Right ventricle myocardium superior (tissue), 1 donor: ENCODE results near the gene ZFYVE9. TPM values are rescaled to one million over a fixed set of nuclear protein-coding genes. Genes with fewer than 3 reads are reported as not detected.
"Not testable (repeated sequence)": the region's sequence is repeated elsewhere in the genome, so short reads cannot be mapped to it uniquely, and the experiment has no call there.

Source experiments
- ATAC-seq: fragments of 200-7000 bp; cut with Tn5 transposase; one replicate; pipeline ENCODE4 v1.9.1; 2020; ENCODE audit warnings: mild to moderate bottlenecking; ENCODE audit not compliant: poor library complexity
- DNase-seq: peaks from one replicate; pipeline ENCODE4 v3.0.0-alpha.2; 2020
- intact Hi-C: fragments of 100-400 bp; cut with DNase I; formaldehyde crosslinking; loops from one replicate; pipeline ENCODE4 v1.11.2; 2022
- total RNA-seq: library from RNA; stranded (reverse); fragmentation: NEBNext Ultra II Directional; extraction: Animal tissue kit (Norgen Biotek cat#: 25700); gene quantifications from one replicate; pipeline ENCODE4 v1.2.1, GENCODE V29; 2021
- donor health status: DM: no; HTN: yes; CAD: no; lungs with severe emphysema.

The ZFYVE9 gene
- total RNA-seq, 1 donor from 2014 or later = 18.4 TPM

DNA sequence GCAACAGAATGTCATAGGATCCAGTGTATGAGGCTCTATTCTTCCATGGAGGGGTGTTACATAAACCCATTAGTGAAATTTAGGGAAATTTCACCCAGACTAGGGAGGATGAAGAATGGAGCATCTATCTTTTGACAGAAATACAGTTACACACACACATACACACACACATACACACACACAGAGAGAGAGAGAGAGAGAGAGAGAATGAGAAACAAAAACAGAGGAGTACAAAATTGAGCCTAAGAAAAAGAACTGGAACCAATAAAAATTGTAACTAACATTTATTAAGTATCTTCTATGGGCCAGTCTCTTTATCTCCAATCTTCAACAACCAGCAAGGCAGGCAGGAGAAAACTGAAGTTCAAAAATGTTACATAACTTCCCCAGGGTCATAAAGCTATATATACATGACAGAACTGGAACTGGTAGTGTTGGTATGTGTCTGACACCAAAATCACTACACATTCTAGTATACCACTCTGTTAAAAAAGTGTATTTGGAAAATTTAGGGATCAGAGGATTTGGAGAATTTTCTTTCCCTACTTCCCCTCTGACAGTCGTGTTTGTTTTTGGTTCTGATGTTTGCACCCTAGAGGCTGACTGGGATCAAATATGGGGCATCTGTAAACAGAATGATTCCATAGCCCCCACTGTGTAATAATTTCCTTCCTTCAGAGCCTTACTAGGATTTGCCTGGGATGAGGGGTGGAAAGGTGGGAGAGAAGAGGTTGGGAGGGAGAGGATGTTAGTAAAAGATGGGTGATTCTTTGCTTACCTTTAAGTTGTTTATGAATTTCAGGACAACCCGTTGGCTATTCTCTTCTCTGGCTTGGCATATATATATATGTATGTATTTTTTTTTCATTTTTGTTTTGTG lies 1.0 kb upstream of the ZFYVE9 start:
- ATAC-seq (no peak), DNase-seq (no peak)
- intact Hi-C loops = no loop called here

GRCh38 chr1:52142220-52143183 lies 613 bp downstream of the ZFYVE9 start:
- intact Hi-C loops = loop anchor here (2.0 kb wide), 1 partner anchor 154 kb away; no protein-coding TSS in a partner anchor
- ATAC-seq = peak; percentile 73

DNA sequence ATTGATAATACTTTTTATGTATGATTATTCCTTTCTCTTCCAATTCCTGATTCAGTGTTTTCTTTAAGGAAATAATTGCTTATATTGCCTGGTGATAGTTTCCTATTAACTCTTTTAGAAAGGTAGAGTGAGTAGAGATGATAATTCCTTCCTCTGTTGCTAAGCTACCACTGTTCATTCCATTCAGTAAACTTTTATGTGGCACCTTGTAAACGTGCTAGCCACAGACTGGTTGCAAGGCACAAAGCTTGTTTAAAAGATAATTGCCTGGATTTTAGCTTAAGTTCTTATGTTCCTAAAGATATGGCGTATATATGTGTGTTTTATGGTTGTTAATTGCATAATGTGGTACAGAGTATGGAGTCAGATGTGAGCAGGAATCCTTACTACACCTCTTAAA lies 3.2 kb downstream of the ZFYVE9 start:
- DNase-seq (no peak), ATAC-seq (no peak)
- intact Hi-C loops = no loop called here

More at GRCh38 chr1:52142220-52143183, 613 bp downstream of the ZFYVE9 start:
- DNase-seq = peak; percentile 58

DNA sequence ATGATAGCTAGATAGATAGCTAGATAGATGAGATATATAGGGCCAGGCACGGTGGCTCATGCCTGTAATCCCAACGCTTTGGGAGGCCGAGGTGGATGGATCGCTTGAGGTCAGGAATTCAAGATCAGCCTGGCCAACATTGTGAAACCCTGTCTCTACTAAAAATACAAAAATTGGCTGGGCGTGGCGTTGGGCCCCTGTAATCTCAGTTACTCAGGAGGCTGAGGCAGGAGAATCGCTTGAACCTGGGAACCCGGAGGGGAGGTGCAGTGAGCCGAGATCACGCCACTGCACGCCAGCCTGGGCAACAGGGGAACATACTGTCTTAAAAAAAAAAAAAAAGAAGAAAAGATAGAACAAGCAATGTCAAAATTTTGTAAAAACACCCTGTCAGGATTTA lies 8.6 kb downstream of the ZFYVE9 start:
- intact Hi-C loops, DNase-seq, ATAC-seq: not testable (repeated sequence)

DNA sequence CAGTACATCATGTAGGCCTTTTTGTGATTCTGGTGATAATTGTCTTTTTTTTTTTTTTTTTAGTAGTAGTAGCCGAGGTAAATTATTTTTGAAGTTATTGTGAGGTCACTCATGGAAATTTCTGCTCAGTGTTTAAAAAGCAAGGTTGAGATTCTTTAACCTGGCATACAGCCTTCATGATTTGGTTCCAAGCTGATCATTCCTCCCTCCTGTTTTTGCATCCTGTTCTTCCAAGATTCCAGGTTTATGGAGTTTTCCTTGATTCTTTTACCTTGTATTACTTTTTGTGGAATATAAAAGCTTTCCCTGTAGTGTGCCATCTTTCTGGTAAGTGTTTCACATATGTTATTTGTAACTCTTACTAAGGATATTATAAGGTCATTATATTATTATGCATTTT lies 9.1 kb downstream of the ZFYVE9 start:
- no peak for DNase-seq
- intact Hi-C loops = no loop called here
- no peak for ATAC-seq

- intact Hi-C loops = no loop called here
- no peak for ATAC-seq
- DNase-seq = no peak
Observed at GRCh38 chr1:52152572-52152971, 10.7 kb downstream of the ZFYVE9 start.

DNA sequence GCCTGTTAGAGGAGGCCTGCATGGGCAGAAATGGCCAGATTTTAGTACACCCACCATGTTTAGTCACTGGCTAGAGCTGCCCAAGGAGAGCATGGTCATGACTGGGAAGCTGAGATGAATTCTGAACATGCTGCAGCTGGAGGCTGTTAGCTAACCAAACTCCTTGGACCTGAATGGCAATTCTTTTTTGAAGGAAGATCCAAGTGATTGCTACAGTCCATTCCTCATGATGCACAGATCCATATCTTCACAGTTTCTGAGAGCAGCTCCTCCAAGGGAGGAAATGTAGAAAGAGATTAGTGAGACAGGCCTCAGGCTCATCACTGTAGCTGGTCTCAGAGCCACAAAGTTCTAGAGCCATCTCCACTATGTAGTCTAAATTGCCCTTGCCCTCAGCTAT lies 11.1 kb downstream of the ZFYVE9 start:
- ATAC-seq = no peak
- intact Hi-C loops = no loop called here

DNA sequence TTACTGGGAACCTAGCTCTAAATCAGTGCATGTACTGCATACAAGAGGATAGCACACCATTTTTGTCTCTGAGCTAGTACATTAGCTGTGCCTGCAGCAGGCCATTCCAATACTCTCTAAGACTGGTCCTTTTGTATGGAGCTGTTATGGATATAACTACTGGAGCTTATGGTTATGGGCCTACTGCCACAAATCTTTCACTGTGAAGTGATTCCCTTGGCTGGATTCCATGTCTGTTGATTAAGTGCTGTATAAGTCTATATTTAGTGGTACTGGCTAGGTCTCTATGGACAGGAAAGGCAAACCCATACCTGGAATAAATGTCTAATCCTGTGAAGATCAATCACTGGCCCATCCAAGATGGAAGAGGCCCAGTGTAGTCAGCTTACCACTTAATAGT lies 12.0 kb downstream of the ZFYVE9 start:
- intact Hi-C loops = no loop called here
- ATAC-seq (peak; percentile 86), DNase-seq (no peak)

More for the DNA sequence above, 11.1 kb downstream of the ZFYVE9 start:
- DNase-seq = no peak

DNA sequence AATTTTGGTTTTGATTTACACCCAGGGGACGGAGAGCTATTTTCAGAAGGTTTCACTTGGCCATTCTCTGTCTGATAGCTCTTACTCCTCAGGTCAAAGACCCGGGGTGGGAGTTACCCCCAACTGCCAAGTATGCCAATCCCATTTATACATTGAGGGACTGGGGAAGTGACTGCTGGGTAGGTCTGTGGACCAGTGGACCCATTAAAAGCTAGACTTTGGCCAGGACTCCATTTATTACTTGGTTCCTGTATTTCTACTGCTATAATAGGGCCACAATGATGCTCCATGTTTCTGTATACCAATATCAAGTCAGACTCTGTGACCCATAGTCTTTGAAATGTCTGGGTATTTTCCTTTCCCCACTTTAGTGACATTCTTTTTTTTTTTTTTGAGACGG lies 14.6 kb downstream of the ZFYVE9 start:
- no peak for DNase-seq
- ATAC-seq = no peak
- intact Hi-C loops = no loop called here

- intact Hi-C loops = no loop called here
- no peak for DNase-seq
- no peak for ATAC-seq
Observed at GRCh38 chr1:52157582-52157981, 15.7 kb downstream of the ZFYVE9 start.

DNA sequence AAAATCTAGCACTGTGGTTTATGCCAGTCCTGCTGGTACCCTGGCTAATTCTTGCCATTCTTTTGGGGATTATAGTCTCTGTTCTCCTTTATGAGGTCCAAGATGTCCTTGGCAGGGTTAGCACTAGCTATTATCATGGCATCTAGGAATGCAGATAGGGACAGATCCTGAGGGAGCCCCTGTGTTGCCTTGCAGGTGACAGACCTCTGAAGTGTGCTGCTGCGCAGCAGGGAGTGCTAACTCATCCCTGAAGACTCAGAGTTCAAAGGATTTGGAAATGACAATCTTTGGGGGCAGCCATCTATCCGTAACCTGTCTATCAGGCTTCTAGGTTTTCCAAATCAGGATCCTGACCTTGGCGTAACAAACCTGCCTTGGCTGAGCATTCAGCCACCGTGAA lies 16.3 kb downstream of the ZFYVE9 start:
- DNase-seq (no peak), ATAC-seq (no peak)
- intact Hi-C loops = no loop called here

DNA sequence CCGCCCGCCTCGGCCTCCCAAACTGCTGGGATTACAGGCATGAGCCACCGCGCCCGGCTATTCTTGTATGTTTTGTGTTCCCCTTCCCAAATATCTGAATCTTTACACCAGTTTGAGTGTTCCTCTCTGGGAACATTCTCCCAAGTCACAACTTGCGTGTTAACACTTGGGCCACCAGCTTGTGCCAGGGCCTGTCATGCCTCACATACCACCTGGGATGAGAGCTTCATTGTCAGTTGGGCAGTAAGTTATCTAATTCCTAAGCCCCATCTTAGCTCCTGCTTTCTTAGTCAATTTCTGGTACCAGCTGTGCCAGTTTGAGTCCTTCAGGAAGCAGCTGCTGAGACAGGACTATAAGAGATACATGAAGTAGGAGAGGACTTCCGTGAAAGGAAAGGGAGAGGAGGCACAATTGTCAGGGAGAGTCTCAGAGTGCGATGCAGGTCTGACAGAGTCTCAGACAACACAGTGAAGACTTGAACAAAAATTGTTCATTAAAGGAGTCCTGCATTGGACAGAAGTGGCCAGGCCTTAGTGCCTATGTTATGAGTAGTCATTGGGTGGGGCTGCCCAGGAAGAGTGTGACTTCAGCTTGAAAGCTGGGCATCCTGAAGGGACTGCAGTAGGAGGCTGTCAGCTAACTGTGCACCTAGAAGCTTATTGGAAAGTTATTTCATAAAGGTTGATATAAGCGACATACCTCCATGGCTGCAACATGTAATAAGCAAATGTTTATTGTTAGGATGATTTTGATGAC lies 17.3 kb downstream of the ZFYVE9 start:
- ATAC-seq (peak; percentile 41), DNase-seq (no peak)
- intact Hi-C loops = no loop called here

DNA sequence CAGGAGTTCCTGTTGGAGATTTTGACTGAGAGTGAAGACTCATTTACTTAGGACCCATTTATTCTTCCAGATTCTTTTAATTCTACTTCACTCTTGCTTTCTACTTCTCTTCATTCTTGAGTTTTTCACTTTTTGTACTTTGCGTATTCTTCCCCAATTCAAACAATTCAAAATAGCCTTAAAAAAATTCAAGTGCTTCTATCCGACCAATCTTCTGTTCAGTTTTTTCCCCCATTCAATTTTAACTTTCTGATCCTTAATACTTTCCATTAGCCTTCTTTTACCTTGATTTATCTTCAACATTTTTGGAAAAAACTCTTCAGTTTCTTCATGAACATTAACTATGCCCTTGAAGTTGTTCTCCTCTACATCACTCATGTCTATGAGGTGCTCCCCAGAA lies 21.1 kb downstream of the ZFYVE9 start:
- intact Hi-C loops = no loop called here
- DNase-seq (no peak), ATAC-seq (no peak)

DNA sequence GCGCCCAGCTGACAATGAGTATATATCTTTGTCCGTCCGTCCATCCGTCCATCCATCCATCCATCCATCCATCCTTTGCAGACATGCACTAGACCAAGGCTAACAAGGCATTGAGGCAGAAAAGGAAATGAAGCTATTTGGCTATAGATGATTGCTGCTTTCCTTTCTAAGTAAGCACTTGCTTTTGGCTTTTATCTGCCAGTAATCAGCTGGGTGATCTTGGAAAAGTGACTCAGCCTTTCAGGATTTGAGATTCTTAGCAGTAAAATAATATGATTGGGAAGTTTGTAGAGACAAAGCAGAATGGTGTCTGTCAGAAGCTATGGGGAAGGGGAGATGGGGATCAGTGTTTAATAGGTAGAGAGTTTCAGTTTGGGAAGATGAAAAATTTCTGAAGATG lies 22.7 kb downstream of the ZFYVE9 start:
- ATAC-seq (no peak), DNase-seq (no peak)
- intact Hi-C loops = no loop called here

GRCh38 chr1:52166996-52167753 lies 25.3 kb downstream of the ZFYVE9 start:
- DNase-seq (no peak), ATAC-seq (no peak)
- intact Hi-C loops = no loop called here

DNA sequence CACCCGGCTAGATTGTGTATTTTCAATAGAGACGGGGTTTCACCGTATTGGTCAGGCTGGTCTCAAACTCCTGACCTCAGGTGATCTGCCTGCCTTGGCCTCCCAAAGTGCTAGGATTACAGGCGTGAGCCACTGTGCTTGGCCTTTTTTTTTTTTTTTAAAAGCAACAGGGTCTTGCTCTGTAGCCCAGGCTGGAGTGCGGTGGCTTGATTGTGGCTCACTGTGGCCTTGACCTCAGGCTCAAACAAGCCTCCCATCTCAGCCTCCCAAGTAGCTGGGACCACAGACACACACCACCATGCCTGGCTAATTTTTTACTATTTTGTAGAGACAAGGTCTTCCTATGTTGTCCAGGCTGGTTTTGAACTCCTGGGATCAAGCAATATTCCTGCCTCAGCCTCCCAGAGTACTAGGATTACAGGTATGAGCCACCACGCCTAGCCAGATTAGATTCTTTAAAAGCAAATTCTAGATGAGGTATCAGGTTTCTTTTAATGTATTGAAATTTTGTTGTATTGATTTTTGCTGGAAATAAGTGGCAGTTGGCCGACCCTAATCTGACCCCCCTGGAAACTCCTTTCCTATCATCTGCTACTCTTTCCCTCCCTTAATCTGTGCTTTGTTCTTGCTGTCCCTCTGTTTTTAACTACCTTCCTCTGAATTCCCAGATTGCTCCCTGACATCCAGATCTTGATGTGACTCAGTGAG lies 26.6 kb downstream of the ZFYVE9 start:
- ATAC-seq = no peak
- no peak for DNase-seq

DNA sequence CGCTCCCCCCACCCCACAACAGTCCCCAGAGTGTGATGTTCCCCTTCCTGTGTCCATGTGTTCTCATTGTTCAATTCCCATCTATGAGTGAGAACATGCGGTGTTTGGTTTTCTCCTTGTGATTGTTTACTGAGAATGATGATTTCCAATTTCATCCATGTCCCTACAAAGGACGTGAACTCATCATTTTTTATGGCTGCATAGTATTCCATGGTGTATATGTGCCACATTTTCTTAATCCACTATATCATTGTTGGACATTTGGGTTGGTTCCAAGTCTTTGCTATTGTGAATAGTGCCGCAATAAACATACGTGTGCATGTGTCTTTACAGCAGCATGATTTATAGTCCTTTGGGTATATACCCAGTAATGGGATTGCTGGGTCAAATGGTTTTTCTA lies 29.3 kb downstream of the ZFYVE9 start:
- DNase-seq, ATAC-seq, intact Hi-C loops: not testable (repeated sequence)

More for the DNA sequence above, 26.6 kb downstream of the ZFYVE9 start:
- intact Hi-C loops = no loop called here
